Lower leg skin (tissue), 3 donors: Measurements from ENCODE around the gene EVPL.

Source experiments
- CTCF ChIP-seq, 3 donors: fragments of 450-650 bp; IDR thresholded peaks; one replicate each; pipeline ENCODE4 v1.5.1; 2016; ENCODE audit warnings: antibody characterized with exemption in 3 of 3, mild to moderate bottlenecking in 3 of 3, moderate library complexity in 2 of 3
- POLR2A ChIP-seq, 2 donors: fragments of 450-650 bp; IDR thresholded peaks; one replicate each; pipeline ENCODE4 v1.6.1; 2016 to 2017; ENCODE audit warnings: antibody characterized with exemption in 2 of 2, mild to moderate bottlenecking in 1 of 2, moderate library complexity in 1 of 2

- no peak for TF ChIP-seq CTCF (IDR thresholded peaks at IDR 0.05)
- no peak for TF ChIP-seq POLR2A (IDR thresholded peaks at IDR 0.05)
Measured at GRCh38 chr17:76054112-76054476, 27.0 kb upstream of the EVPL start.
